Liver (tissue), 9 donors: Measurements from ENCODE around the gene NAGS. TPM values are rescaled to one million over a fixed set of nuclear protein-coding genes. Genes with fewer than 3 reads are reported as not detected.
A peak's percentile ranks its signal among the peaks of the same experiment; 100 is the strongest.

Source experiments
- DNase-seq: peaks from one replicate; pipeline ENCODE4 v3.0.0-alpha.2; 2017; ENCODE audit warnings: low spot score
- H3K27ac ChIP-seq, 2 donors: one replicate each; pipeline ENCODE4 v1.7.0; 2013; ENCODE audit warnings: inconsistent platforms in 2 of 2, low read length in 2 of 2, control low read depth in 1 of 2, low read depth in 1 of 2, mild to moderate bottlenecking in 1 of 2
- H3K27me3 ChIP-seq, 4 donors: one replicate each; pipeline versions ENCODE4 v1.6.1 to v1.7.0; 2013; ENCODE audit warnings: low read length in 3 of 4, inconsistent platforms in 1 of 4, mild to moderate bottlenecking in 1 of 4, moderate library complexity in 1 of 4; ENCODE audit not compliant: control insufficient read depth in 4 of 4, insufficient read depth in 4 of 4
- H3K36me3 ChIP-seq, 4 donors: one replicate each; pipeline versions ENCODE4 v1.6.1 to v1.7.0; 2013; ENCODE audit warnings: low read length in 3 of 4, mild to moderate bottlenecking in 3 of 4, low read depth in 1 of 4, moderate library complexity in 1 of 4; ENCODE audit not compliant: control insufficient read depth in 4 of 4, insufficient read depth in 3 of 4
- H3K4me1 ChIP-seq, 4 donors: one replicate each; pipeline versions ENCODE4 v1.6.1 to v1.7.0; 2013; ENCODE audit warnings: low read length in 3 of 4, mild to moderate bottlenecking in 3 of 4, moderate library complexity in 1 of 4; ENCODE audit not compliant: control insufficient read depth in 4 of 4, insufficient read depth in 4 of 4
- H3K4me3 ChIP-seq, 3 donors: one replicate each; pipeline versions ENCODE4 v1.6.1 to v1.7.0; 2013; ENCODE audit warnings: low read length in 3 of 3, control low read depth in 1 of 3, low read depth in 1 of 3, mild to moderate bottlenecking in 1 of 3
- H3K9ac ChIP-seq, 2 donors: one replicate each; pipeline ENCODE4 v1.7.0; 2013; ENCODE audit warnings: low read length in 2 of 2, mild to moderate bottlenecking in 2 of 2, moderate library complexity in 2 of 2, control low read depth in 1 of 2, low read depth in 1 of 2
- H3K9me3 ChIP-seq, 4 donors: one replicate each; pipeline versions ENCODE4 v1.6.1 to v1.7.0; 2013; ENCODE audit warnings: low read length in 3 of 4; ENCODE audit not compliant: control insufficient read depth in 4 of 4
- ATF3 ChIP-seq: IDR thresholded peaks from 2 replicates; pipeline ENCODE4 v1.6.1; 2016; ENCODE audit warnings: antibody characterized with exemption
- CTCF ChIP-seq: fragments of 150-350 bp; IDR thresholded peaks from 2 replicates; pipeline ENCODE4 v1.5.1; 2017; ENCODE audit warnings: improper control_type of control experiment, low read depth, low read length; ENCODE audit not compliant: missing input control
- EGR1 ChIP-seq, 2 donors: IDR thresholded peaks; 2 replicates each; pipeline ENCODE4 v1.6.1; 2016 to 2018; ENCODE audit warnings: antibody characterized with exemption in 2 of 2, low read depth in 2 of 2
- FOXA1 ChIP-seq: IDR thresholded peaks from 2 replicates; pipeline ENCODE4 v1.6.1; 2016; ENCODE audit warnings: antibody characterized with exemption
- GABPA ChIP-seq, 2 donors: IDR thresholded peaks in 1 of 2; conservative IDR thresholded peaks in 1 of 2; 2 replicates each; pipeline ENCODE4 v1.6.1; 2016; ENCODE audit warnings: antibody characterized with exemption in 2 of 2, mild to moderate bottlenecking in 1 of 2, moderate library complexity in 1 of 2
- HNF4G ChIP-seq: IDR thresholded peaks from 2 replicates; pipeline ENCODE4 v1.6.1; 2016; ENCODE audit warnings: antibody characterized with exemption
- MAX ChIP-seq: IDR thresholded peaks from 2 replicates; pipeline ENCODE4 v1.6.1; 2016; ENCODE audit warnings: antibody characterized with exemption
- NR2F2 ChIP-seq: IDR thresholded peaks from 2 replicates; pipeline ENCODE4 v1.6.1; 2016; ENCODE audit warnings: antibody characterized with exemption
- RAD21 ChIP-seq, 2 donors: IDR thresholded peaks; 2 replicates each; pipeline ENCODE4 v1.6.1; 2016; ENCODE audit warnings: antibody characterized with exemption in 2 of 2, mild to moderate bottlenecking in 2 of 2
- REST ChIP-seq: IDR thresholded peaks from 2 replicates; pipeline ENCODE4 v1.6.1; 2016; ENCODE audit warnings: antibody characterized with exemption, mild to moderate bottlenecking
- RXRA ChIP-seq, 2 donors: IDR thresholded peaks; 2 replicates each; pipeline ENCODE4 v1.6.1; 2017 to 2018; ENCODE audit warnings: antibody characterized with exemption in 2 of 2, mild to moderate bottlenecking in 1 of 2
- SP1 ChIP-seq: IDR thresholded peaks from 2 replicates; pipeline ENCODE4 v1.6.1; 2018; ENCODE audit warnings: antibody characterized with exemption, mild to moderate bottlenecking
- TAF1 ChIP-seq: conservative IDR thresholded peaks from 2 replicates; pipeline ENCODE4 v1.6.1; 2016; ENCODE audit warnings: antibody characterized with exemption, mild to moderate bottlenecking
- YY1 ChIP-seq: IDR thresholded peaks from 2 replicates; pipeline ENCODE4 v1.6.1; 2016; ENCODE audit warnings: antibody characterized with exemption, mild to moderate bottlenecking
- ZBTB33 ChIP-seq: IDR thresholded peaks from 2 replicates; pipeline ENCODE4 v1.6.1; 2016; ENCODE audit warnings: antibody characterized with exemption
- WGBS: extraction: QIAGEN DNeasy Blood & Tissue Kit; methylation state at CpG from one replicate; pipeline ENCODE4 v1.1.7; 2013; 5-methylcytosine and 5-hydroxymethylcytosine counted together
- polyA plus RNA-seq, 2 donors: library from polyadenylated mRNA; stranded (reverse) in 1 of 2; unstranded in 1 of 2; fragments of 200-250 nt in 1 of 2; fragments of >200 nt in 1 of 2; fragmentation: Nextera tagmentation in 1 of 2; extraction: Ambion mirVana in 1 of 2; gene quantifications; one replicate each; pipeline versions ENCODE4 v1.2.1 to v1.2.3, GENCODE V29; 2013 to 2015
- total RNA-seq, 2 donors: library from RNA; depleted of rRNA; stranded (reverse); fragments of >200 nt; gene quantifications; one replicate each; pipeline ENCODE4 v1.2.3, GENCODE V29; 2014
- donor health status: healthy.
- donor health status: healthy.
- donor health status: healthy.
- donor health status: healthy.
- donor health status: healthy.

The NAGS gene
- total and polyA plus RNA-seq, 4 donors: 21.5 to 29.8 (median 28.2) TPM

- WGBS: 96% methylated on average over 14 of the region's 14 CpGs
- no peaks in the 10 kb centered on the region for H3K27me3 ChIP-seq
- TF ChIP-seq ATF3: no peak
- no peak for TF ChIP-seq REST
- TF ChIP-seq YY1: no peak
- no peak for TF ChIP-seq NR2F2
- no peak for TF ChIP-seq ZBTB33
- no peak for TF ChIP-seq FOXA1
- peaks cover 4 to 10% (median 7%) of the 10 kb centered on the region in 4 donors for H3K4me1 ChIP-seq
- no peak overlapping the region for H3K27ac ChIP-seq
- H3K9ac ChIP-seq: no peak overlapping the region
- DNase-seq: no peak
- no peaks in the 10 kb centered on the region for H3K9me3 ChIP-seq
- H3K36me3 ChIP-seq: no peaks in the 10 kb centered on the region
- H3K4me3 ChIP-seq: no peak overlapping the region
Observed at GRCh38 chr17:43992641-43993040, 11.8 kb upstream of the NAGS start.

GRCh38 chr17:43994272-43995149 is 9.9 kb upstream of the NAGS start:
- peaks cover 8 to 16% (median 10%) of the 10 kb centered on the region in 4 donors for H3K4me1 ChIP-seq
- WGBS: 12% methylated on average over 52 of the region's 52 CpGs
- DNase-seq: peak; percentile 63
- TF ChIP-seq ZBTB33 (no peak), FOXA1 (no peak), EGR1 (IDR thresholded peaks at IDR 0.05; ENCODE audit: low read depth in 2 of 2) (no peak), NR2F2 (no peak), SP1 (no peak), RAD21 (IDR thresholded peaks at IDR 0.05) (peak; percentile 91 to 96), YY1 (no peak), HNF4G (no peak), REST (no peak), MAX (no peak), ATF3 (no peak), RXRA (IDR thresholded peaks at IDR 0.05) (no peak), GABPA (IDR thresholded peaks at IDR 0.05 in 1 of 2, conservative IDR thresholded peaks at IDR 0.05 in 1 of 2) (no peak), TAF1 (no peak), CTCF (peak; percentile 91)

More at GRCh38 chr17:43994272-43995149, 9.9 kb upstream of the NAGS start:
- Histone ChIP-seq H3K36me3 (no peaks in the 10 kb centered on the region), H3K4me3 (peak overlapping the region in 2 of 3 donors; percentile 9 to 49), H3K27me3 (no peaks in the 10 kb centered on the region), H3K27ac (no peak overlapping the region), H3K9ac (no peak overlapping the region), H3K9me3 (no peaks in the 10 kb centered on the region)
